ENCODE data around the gene ABCG4. TPM values are rescaled to one million over a fixed set of nuclear protein-coding genes. Genes with fewer than 3 reads are reported as not detected.

The ABCG4 gene
- total RNA-seq, 1 experiment from 2014 or later, result 1.9 TPM

DNA sequence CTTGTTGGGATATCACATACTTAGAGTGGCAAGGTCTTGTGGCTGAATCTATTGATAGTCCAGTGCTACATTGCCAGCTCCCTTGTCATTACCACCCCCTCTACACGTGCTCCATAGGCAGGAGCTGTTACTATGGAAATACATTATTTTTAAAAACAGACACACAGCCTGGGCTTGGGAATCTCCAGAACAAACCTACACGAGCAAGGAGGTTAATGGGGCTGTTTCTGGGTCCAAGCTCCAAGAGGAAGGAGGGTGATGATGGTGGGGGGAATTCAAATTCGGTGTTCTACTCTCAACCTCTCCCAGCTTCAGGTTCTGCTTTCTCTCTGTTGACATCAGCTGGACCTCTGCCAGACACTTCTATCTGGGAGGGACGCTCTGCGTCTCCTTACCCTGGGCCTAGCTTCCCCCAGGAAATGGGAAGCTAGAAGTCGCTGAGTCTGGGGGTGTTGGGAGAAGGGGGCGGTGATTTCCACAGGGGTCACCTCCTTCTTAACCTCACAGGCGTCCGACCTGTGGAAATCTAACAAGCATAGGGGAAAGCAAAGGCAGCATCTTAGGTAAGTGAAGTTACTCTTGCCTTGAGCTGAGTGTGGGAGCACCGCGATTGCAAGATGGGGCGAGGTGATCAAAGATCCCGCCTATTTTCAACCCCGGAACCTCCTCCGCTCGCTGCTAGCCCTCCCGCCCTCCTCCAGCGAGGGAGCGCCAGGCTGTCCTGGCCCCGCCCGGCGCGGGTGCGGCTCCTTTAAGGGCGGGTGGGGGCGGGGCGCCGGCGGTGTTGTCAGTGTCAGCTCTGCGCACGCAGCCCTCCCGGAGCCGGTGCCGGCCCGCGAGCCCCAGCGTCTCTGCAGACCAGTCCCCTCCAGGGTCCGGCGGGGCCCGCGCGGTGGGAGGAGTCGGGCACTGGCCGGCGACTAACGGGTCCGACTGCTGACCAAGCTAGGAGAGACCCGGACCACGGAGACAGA, 42.0 kb upstream of the ABCG4 start, which contains the start of gene C2CD2L:
TSS of gene C2CD2L (plus strand) at position 781 of the 974 bp plus-strand sequence. CDS start 398 bp downstream, outside the sequence.
- H3K27ac ChIP-seq (ENCODE audit: low read depth, low read length), result peak within 1 kb of the TSS; percentile 75

More for the DNA sequence above, 42.0 kb upstream of the ABCG4 start, which contains the start of gene C2CD2L:
- ChIA-PET POLR2A (interaction anchor here (0.5 to 3.5 kb wide), 6 partner anchors 11 to 90 kb away, joined by 3 to 23 read pairs (median 5); partner anchors contain the start of genes HINFP and HMBS), CTCF (interaction anchor here (0.9 to 1.0 kb wide), 2 partner anchors 90 to 231 kb away, joined by 3 to 4 read pairs; no protein-coding TSS in a partner anchor), RAD21 (ENCODE audit: low non-redundant PET in 1 of 2, low total read pairs in 2 of 2, uncharacterized antibody in 2 of 2, unreplicated experiment in 2 of 2) (no interaction called here)
- peaks cover 6% of the 10 kb centered on the region; the same call in 1 of the 2 replicates for H3K79me2 ChIP-seq (ENCODE audit: insufficient read depth, low read length)
- peak within 1 kb of the TSS; percentile 72 to 85 for H3K4me3 ChIP-seq (replicated peaks in 1 of 2; ENCODE audit: low read depth in 1 of 2, low read length in 2 of 2)
- ATAC-seq (peak; percentile 86), DNase-seq (ENCODE audit: low read depth, low spot score) (peak; percentile 72)
- H3K4me2 ChIP-seq (ENCODE audit: low read length), result peak within 1 kb of the TSS; percentile 97
- H3K27me3 ChIP-seq (ENCODE audit: insufficient read depth, low read length), result no peaks in the 10 kb centered on the region
- peak within 1 kb of the TSS; percentile 84 for H3K9ac ChIP-seq (ENCODE audit: low read length)
- BruUV-seq (replicated peaks), result TSS peak; percentile 78
- no peaks in the 10 kb centered on the region for H3K9me2 ChIP-seq (ENCODE audit: insufficient read depth)
- H2AFZ ChIP-seq (ENCODE audit: low read depth, low read length, poor library complexity, severe bottlenecking), result no peak within 1 kb of the TSS
- peaks cover 32 to 43% of the 10 kb centered on the region in 2 experiments for H3K4me1 ChIP-seq (ENCODE audit: control insufficient read depth in 1 of 2, insufficient read depth in 2 of 2, low read length in 2 of 2)
- intact Hi-C loops (cut with micrococcal nuclease), result loop anchor here (10.0 kb wide), 1 partner anchor 188 kb away; no protein-coding TSS in a partner anchor
- no peaks in the 10 kb centered on the region for H4K20me1 ChIP-seq (ENCODE audit: insufficient read depth)
- no peak for TF ChIP-seq EZH2phosphoT487 (IDR thresholded peaks at IDR 0.05; ENCODE audit: borderline replicate concordance)
- TF ChIP-seq FOSL1 (IDR thresholded peaks at IDR 0.05; ENCODE audit: low read depth), result no peak
- no peak for TF ChIP-seq POLR2A (IDR thresholded peaks at IDR 0.05; ENCODE audit: borderline replicate concordance, extremely low read depth, insufficient read depth, insufficient read length)
- no peak for TF ChIP-seq EGR1 (IDR thresholded peaks at IDR 0.05; ENCODE audit: low read depth)
- TF ChIP-seq YY1 (IDR thresholded peaks at IDR 0.05; ENCODE audit: extremely low read depth, insufficient replicate concordance, low read depth, low read length), result peak; percentile 56
- no peak for TF ChIP-seq REST (IDR thresholded peaks at IDR 0.05; ENCODE audit: low read depth)
- TF ChIP-seq TCF7L2 (IDR thresholded peaks at IDR 0.05; ENCODE audit: borderline replicate concordance, extremely low read depth, insufficient read depth, insufficient read length), result peak; percentile 91
- TF ChIP-seq ELF1 (IDR thresholded peaks at IDR 0.05; ENCODE audit: borderline replicate concordance, low read depth), result no peak
- TF ChIP-seq ZFX (IDR thresholded peaks at IDR 0.05), result no peak
- TF ChIP-seq, protein P1, sequence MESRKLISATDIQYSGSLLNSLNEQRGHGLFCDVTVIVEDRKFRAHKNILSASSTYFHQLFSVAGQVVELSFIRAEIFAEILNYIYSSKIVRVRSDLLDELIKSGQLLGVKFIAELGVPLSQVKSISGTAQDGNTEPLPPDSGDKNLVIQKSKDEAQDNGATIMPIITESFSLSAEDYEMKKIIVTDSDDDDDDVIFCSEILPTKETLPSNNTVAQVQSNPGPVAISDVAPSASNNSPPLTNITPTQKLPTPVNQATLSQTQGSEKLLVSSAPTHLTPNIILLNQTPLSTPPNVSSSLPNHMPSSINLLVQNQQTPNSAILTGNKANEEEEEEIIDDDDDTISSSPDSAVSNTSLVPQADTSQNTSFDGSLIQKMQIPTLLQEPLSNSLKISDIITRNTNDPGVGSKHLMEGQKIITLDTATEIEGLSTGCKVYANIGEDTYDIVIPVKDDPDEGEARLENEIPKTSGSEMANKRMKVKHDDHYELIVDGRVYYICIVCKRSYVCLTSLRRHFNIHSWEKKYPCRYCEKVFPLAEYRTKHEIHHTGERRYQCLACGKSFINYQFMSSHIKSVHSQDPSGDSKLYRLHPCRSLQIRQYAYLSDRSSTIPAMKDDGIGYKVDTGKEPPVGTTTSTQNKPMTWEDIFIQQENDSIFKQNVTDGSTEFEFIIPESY (IDR thresholded peaks at IDR 0.05; ENCODE audit: extremely low read depth, insufficient replicate concordance, low read length), result no peak
- TF ChIP-seq CBX3 (IDR thresholded peaks at IDR 0.05; ENCODE audit: low read depth), result no peak
- no peak for TF ChIP-seq JUND (IDR thresholded peaks at IDR 0.05)
- TF ChIP-seq EZH2 (IDR thresholded peaks at IDR 0.05), result no peak
- TF ChIP-seq RAD21 (IDR thresholded peaks at IDR 0.05; ENCODE audit: low read depth), result no peak
- TF ChIP-seq POLR2AphosphoS5 (IDR thresholded peaks at IDR 0.05; ENCODE audit: low read depth, low read length), result peak; percentile 76
- H3K36me3 ChIP-seq (ENCODE audit: control insufficient read depth in 1 of 2, insufficient read depth in 2 of 2, low read length in 2 of 2), result peaks cover 0 to 4% of the 10 kb centered on the region in 2 experiments; a peak in 2 of 4 replicates
- no peaks in the 10 kb centered on the region for H3K9me3 ChIP-seq (ENCODE audit: control insufficient read depth in 1 of 2, insufficient read depth in 1 of 2, low read depth in 1 of 2, low read length in 2 of 2)
